Measurements from ENCODE around the gene TMEM95. TPM values are rescaled to one million over a fixed set of nuclear protein-coding genes. Genes with fewer than 3 reads are reported as not detected.

Gene TMEM95
- total RNA-seq, 1 donor from 2014 or later: not detected

GRCh38 chr17:7327056-7327455, 27.9 kb upstream of the TMEM95 start:
- peaks cover 0 to 12% of the 10 kb centered on the region in 2 donors for H3K4me1 ChIP-seq
- H3K36me3 ChIP-seq: peaks cover 27 to 37% of the 10 kb centered on the region in 2 donors
- DNase-seq (ENCODE audit: low spot score in 2 of 2): no peak
- intact Hi-C loops (cut with DNase I): no loop called here
- H3K9me3 ChIP-seq: no peaks in the 10 kb centered on the region
- H3K27ac ChIP-seq: no peak overlapping the region
- no peaks in the 10 kb centered on the region for H3K27me3 ChIP-seq
- no peak overlapping the region for H3K4me3 ChIP-seq
- TF ChIP-seq CTCF (IDR thresholded peaks at IDR 0.05): no peak

- intact Hi-C loops (cut with DNase I): no loop called here
- H3K27me3 ChIP-seq: no peaks in the 10 kb centered on the region
- DNase-seq (ENCODE audit: low spot score in 2 of 2): no peak
Observed at GRCh38 chr17:7327501-7327900, 27.5 kb upstream of the TMEM95 start.

GRCh38 chr17:7328009-7328408, 26.9 kb upstream of the TMEM95 start:
- no peaks in the 10 kb centered on the region for H3K9me3 ChIP-seq
- H3K27ac ChIP-seq: peak overlapping the region in 1 of 2 donors; percentile 92
- H3K4me1 ChIP-seq: peaks cover 0 to 12% of the 10 kb centered on the region in 2 donors
- no peak for TF ChIP-seq CTCF (IDR thresholded peaks at IDR 0.05)
- H3K4me3 ChIP-seq: peak overlapping the region in 1 of 2 donors; percentile 97
- no peak for DNase-seq (ENCODE audit: low spot score in 2 of 2)
- peaks cover 18 to 27% of the 10 kb centered on the region in 2 donors for H3K36me3 ChIP-seq
- intact Hi-C loops (cut with DNase I): loop anchor here (2.0 kb wide), 1 partner anchor 67 kb away; the partner anchor contains the start of gene PLSCR3
- no peaks in the 10 kb centered on the region for H3K27me3 ChIP-seq

More at GRCh38 chr17:7327501-7327900, 27.5 kb upstream of the TMEM95 start:
- Histone ChIP-seq H3K36me3 (peaks cover 23 to 32% of the 10 kb centered on the region in 2 donors), H3K27ac (no peak overlapping the region), H3K4me3 (no peak overlapping the region), H3K9me3 (no peaks in the 10 kb centered on the region), H3K4me1 (peaks cover 0 to 12% of the 10 kb centered on the region in 2 donors)
- no peak for TF ChIP-seq CTCF (IDR thresholded peaks at IDR 0.05)

- no peaks in the 10 kb centered on the region for H3K9me3 ChIP-seq
- peak within 1 kb of the TSS; percentile 89 to 92 for H3K27ac ChIP-seq
- H3K4me1 ChIP-seq: peaks cover 0 to 12% of the 10 kb centered on the region in 2 donors
- no peak for TF ChIP-seq CTCF (IDR thresholded peaks at IDR 0.05)
- H3K36me3 ChIP-seq: peaks cover 10 to 18% of the 10 kb centered on the region in 2 donors
- peak within 1 kb of the TSS; percentile 89 to 97 for H3K4me3 ChIP-seq
- no peaks in the 10 kb centered on the region for H3K27me3 ChIP-seq
- no peak for DNase-seq (ENCODE audit: low spot score in 2 of 2)
- intact Hi-C loops (cut with DNase I): loop anchor here (1.0 to 2.0 kb wide), 3 partner anchors 14 to 66 kb away; partner anchors contain the start of genes GPS2 and PLSCR3
Observed at GRCh38 chr17:7328840-7329373, 26.0 kb upstream of the TMEM95 start, which contains the start of gene NEURL4. Gene NEURL4 (minus strand): TSS chr17:7329335. CDS start chr17:7329312, 23 bp downstream.

- Histone ChIP-seq H3K9me3 (no peaks in the 10 kb centered on the region), H3K27ac (peak overlapping the region; percentile 89 to 92), H3K4me3 (peak overlapping the region; percentile 89 to 97), H3K27me3 (no peaks in the 10 kb centered on the region), H3K4me1 (peaks cover 0 to 12% of the 10 kb centered on the region in 2 donors), H3K36me3 (peaks cover 4 to 13% of the 10 kb centered on the region in 2 donors)
- no peak for TF ChIP-seq CTCF (IDR thresholded peaks at IDR 0.05)
- intact Hi-C loops (cut with DNase I): loop anchor here (1.0 to 2.0 kb wide), 3 partner anchors 14 to 65 kb away; partner anchors contain the start of genes GPS2 and PLSCR3
- peak; percentile 98 to 99 for DNase-seq (ENCODE audit: low spot score in 2 of 2)
Observed at GRCh38 chr17:7329374-7329996, 25.5 kb upstream of the TMEM95 start.
